Glomerular endothelial cell (primary cell): Measurements from ENCODE around the gene LRP10. TPM values are rescaled to one million over a fixed set of nuclear protein-coding genes. Genes with fewer than 3 reads are reported as not detected.
A peak's percentile ranks its signal among the peaks of the same experiment; 100 is the strongest.
"Not testable (repeated sequence)": the region's sequence is repeated elsewhere in the genome, so short reads cannot be mapped to it uniquely, and the experiment has no call there.

Experiments used
- DNase-seq: peaks from one replicate; pipeline ENCODE4 v3.0.0-alpha.2; 2011; ENCODE audit warnings: low read depth, low spot score; ENCODE audit errors: extremely low read depth
- total RNA-seq: library from RNA; depleted of rRNA; stranded (reverse); fragments of >200 nt; gene quantifications from 2 replicates; pipeline ENCODE4 v1.2.3, GENCODE V29; 2015

Gene LRP10
- 187 and 195 TPM in 2 replicates for total RNA-seq

- DNase-seq = no peak
These were observed at the start of gene LRP10 for GRCh38 chr14:22871224-22872032. Gene LRP10 (plus strand): TSS chr14:22871740. CDS start chr14:22872304, 564 bp downstream.

GRCh38 chr14:22822016-22822570 is 49.4 kb upstream of the LRP10 start:
- no peak for DNase-seq

- no peak for DNase-seq
These were observed 48.9 kb upstream of the LRP10 start for GRCh38 chr14:22822571-22823098.

GRCh38 chr14:22824711-22825359 is 46.7 kb upstream of the LRP10 start:
- peak; percentile 67 for DNase-seq

GRCh38 chr14:22829076-22829660 is 42.4 kb upstream of the LRP10 start:
- DNase-seq = not testable (repeated sequence)

- no peak for DNase-seq
These were observed 41.7 kb upstream of the LRP10 start, which contains the start of gene MRPL52 for GRCh38 chr14:22829661-22830442. Gene MRPL52 (plus strand): TSS chr14:22829887. CDS start chr14:22829913, 26 bp downstream.

- DNase-seq = no peak
These were observed 41.0 kb upstream of the LRP10 start for GRCh38 chr14:22830443-22831010.

- no peak for DNase-seq
These were observed 36.0 kb upstream of the LRP10 start for GRCh38 chr14:22835505-22835904.

GRCh38 chr14:22836301-22837113 is 35.0 kb upstream of the LRP10 start, which contains the start of gene MMP14:
Gene MMP14 (plus strand): TSS chr14:22836585. CDS start chr14:22836818, 233 bp downstream.
- no peak for DNase-seq

GRCh38 chr14:22837114-22837749 is 34.3 kb upstream of the LRP10 start:
- no peak for DNase-seq

GRCh38 chr14:22837750-22838538 is 33.6 kb upstream of the LRP10 start:
- DNase-seq = no peak

GRCh38 chr14:22838631-22839041 is 32.9 kb upstream of the LRP10 start:
- DNase-seq = no peak

- no peak for DNase-seq
These were observed 32.3 kb upstream of the LRP10 start for GRCh38 chr14:22839159-22839779.

GRCh38 chr14:22841311-22841710 is 30.2 kb upstream of the LRP10 start:
- DNase-seq = no peak

- DNase-seq = no peak
These were observed 29.8 kb upstream of the LRP10 start for GRCh38 chr14:22841769-22842168.

- DNase-seq = no peak
These were observed 29.1 kb upstream of the LRP10 start for GRCh38 chr14:22842211-22843122.
